GM18526 (cell line): ENCODE measurements around the gene SLC35F1.

Experiments
- POLR2A ChIP-seq: IDR thresholded peaks from 3 replicates; pipeline ENCODE4 v1.6.1; 2011; ENCODE audit not compliant: insufficient read length; ENCODE audit errors: extremely low read depth

The SLC35F1 gene

DNA sequence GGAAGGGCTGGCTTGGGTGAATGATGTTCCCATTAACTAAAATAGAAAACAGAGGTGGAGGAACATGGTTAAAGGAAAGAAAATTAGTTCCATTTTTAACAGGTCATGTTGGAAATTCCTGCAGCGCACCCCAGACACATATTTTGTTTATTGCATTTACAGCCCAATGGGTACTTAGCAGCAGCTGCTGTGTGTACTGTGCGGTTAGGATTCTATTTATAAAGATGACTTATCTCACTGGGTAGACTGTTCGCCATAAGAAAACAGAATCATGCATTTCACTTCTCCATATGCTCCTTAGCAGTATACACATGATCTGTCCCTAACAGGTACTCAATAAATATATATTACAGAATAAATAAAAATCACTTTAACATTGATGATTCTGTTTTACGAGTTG lies 135.8 kb downstream of the SLC35F1 start:
- TF ChIP-seq POLR2A = no peak

DNA sequence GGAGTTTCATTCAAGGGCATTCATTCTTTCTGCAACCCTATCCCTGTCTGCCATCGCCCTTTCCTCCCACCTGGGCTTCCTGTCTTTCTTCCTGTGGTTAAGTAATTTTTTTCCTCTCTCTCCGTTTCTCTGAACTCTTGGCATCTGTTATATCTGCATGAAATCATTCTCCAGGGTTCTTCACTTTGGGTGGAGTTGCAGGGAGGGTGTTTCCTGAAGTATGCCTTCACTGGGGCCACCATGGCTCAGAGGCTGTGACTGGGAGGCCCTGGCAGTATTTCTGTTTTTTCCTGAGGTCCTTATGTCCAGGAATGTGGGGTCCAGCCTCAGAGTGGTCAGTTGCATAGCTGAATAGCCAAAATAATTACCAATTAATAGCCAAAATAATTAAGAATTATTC lies 137.2 kb downstream of the SLC35F1 start:
- TF ChIP-seq POLR2A = no peak

DNA sequence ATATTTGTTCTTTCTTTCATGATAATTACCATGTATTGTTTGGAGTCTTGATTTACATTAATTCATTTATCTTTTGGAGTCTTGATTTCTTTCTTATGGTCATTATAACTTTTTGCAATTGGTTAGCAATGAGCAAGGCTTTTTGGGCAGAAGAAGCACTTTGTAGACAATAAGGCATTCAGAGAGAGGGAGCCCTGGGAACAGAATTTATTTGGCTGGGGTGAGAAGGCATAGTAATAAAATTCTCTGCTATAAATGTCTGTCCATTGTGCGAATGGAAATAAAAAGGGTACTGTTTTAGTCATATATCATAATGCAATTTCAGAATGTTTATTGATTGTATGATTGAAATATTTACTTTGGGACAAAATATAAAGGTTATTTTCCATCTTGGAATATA lies 147.0 kb downstream of the SLC35F1 start:
- no peak for TF ChIP-seq POLR2A

DNA sequence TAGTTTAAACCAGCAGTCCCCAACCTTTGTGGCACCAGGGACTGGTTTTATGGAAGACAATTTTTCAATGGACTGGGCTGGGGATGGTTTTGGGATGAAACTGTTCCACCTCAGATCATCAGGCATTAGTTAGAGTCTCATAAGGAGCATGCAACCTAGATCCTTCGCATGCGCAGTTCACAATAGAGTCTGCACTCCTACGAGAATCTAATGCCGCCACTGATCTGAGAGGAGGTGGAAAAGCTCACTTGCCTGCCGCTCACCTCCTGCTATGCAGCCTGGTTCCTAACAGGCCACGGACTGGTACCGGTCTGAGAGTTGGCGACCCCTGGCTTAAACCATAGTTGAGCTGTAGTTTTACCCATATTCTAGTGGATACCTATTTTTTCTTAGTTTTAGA lies 154.6 kb downstream of the SLC35F1 start:
- TF ChIP-seq POLR2A = no peak

DNA sequence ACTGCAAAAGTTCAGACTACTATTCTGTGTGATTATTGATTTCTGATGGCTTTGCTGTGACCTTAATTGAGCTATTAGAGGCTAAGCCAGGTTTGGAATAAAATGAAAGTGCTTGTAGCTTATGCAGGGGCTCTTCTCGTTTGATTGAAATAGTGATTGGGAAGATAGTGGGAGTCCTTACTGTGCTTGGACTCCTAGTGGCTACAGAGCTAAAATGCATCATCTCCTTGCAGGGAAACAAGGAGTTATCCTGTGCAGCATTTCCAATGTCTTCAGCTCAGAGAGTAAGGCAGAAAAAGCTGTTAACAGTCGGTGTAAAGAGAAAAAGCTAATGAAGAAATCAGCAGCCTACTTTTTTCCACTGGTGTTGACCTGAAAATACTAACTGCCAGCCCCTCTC lies 173.5 kb downstream of the SLC35F1 start:
- no peak for TF ChIP-seq POLR2A

DNA sequence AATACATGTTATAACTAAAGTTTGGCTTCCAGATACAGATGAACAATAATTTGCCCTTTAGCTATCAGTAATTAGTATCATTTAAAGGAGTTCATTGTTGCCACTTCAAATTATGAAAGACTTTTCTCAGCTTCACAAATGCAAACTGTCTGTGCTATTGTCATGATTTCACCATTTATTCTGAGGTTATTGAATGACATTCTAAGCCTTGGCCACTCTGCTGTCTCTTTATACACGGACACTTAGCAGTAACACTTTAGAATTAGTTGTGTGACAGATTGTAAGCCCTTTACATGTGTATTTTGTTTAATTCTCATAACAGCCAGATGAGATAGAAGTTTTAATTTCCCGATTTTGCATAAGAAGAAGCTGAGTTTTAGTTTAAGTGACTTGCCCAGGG lies 176.6 kb downstream of the SLC35F1 start:
- TF ChIP-seq POLR2A = no peak

DNA sequence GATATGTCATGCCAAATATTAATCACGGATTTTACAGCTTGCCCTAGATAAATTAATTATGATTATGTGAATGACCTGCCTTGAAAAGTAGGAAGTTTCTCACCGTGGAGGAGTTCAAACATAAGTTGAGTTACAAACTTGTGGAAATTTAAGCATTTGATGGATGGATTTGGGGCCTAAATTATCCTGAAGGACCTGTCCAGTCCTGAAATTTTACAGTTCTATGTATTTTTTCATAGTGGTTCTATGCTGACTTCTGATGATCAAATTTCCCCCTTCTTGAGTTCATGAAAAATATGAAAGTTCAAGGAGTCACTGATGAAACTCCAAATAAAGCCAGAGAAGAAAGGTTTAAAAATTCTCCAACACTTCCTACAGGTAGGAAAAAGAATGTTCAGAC lies 178.6 kb downstream of the SLC35F1 start:
- no peak for TF ChIP-seq POLR2A

DNA sequence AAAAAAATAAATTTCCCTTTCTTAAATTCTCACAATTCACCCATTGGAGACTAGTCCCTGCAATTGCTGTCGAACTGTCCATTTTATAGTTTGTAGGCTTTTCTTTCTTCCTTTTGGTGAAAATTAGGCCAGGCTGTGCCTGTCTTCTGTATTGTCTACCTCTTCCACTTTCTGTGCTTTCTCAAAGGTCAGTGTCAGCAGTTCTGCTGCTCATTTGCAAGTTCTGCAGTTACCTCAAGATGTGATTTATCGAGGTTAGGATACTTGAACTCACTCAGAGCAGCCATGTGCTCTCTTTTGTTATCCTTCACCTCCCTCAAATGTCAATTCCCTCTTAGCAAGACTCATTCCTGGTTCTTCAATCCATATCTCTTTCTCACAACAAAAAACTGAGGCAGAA lies 179.1 kb downstream of the SLC35F1 start:
- no peak for TF ChIP-seq POLR2A

DNA sequence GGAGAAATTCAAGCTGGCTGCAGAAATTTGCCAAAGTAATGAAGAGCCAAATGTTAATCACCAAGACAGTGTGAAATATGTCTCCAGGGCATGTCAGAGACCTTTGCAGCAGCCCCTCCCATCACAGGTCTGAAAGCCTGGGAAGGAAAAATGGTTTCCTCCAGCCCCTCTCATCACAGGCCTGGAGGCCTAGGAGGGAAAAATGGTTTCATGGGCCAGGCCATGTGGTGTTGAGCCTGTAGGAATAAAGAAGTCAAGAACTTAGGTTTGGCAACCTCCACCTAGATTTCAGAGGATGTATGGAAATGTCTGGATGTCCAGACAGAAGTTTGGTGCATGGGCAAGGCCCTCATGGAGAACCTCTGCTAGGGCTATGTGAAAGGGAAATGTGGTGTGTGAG lies 185.0 kb downstream of the SLC35F1 start:
- no peak for TF ChIP-seq POLR2A

DNA sequence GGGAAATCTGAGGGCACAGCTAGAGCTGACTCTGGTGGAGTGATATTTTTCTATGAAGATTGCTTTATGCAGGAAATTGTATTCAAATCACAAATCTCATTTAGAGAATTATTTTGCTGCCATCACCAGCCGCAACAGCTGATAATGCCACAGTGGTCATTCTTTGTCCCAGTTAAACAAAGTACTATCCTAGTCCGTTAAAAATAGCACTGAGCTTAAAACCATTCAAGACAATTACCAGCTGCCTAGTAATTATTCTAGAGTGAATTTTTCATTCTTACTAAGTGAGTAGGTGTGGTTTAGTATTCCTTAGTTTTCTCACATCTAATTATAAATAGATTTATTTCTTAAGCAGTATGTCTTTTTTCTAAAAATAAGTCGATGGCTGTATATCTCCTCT lies 190.5 kb downstream of the SLC35F1 start:
- no peak for TF ChIP-seq POLR2A

DNA sequence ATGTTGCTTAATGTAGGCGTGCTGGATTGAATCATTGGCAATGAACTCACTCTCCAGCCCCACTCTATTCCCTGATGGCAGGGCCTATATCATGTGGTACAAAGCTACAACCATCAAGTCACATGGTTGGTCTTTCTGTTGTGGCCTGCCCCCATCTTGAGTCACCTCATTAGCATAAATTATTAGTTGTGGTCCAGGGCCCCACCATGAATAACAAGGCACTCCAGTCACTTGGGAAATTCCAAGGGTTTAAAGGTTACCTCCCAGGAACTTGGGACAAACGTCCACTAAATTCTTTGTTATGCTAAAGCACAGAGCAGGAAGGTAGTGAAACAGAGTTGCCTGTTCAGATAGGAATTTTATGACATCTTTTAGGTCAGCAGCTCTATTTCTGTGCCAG lies 193.7 kb downstream of the SLC35F1 start:
- TF ChIP-seq POLR2A = no peak

DNA sequence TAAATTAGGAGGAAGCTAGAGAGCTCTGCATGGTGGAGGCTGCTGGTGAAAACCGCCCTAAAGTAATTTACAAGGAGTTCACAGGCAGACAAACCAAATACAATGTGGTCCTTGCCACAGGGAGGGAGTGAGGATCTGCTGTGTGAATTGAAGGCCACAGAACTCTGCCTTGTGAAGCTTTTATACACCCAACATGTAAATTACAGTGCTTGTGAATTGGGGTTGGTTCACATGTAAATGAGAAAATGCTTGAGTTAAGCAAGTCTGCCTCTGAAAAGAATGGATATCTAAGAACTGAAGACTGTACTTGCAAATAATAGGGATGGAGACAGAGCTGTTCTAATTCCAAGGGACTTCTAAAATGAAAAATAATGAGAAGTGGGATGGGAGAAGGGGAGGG lies 194.2 kb downstream of the SLC35F1 start:
- no peak for TF ChIP-seq POLR2A

DNA sequence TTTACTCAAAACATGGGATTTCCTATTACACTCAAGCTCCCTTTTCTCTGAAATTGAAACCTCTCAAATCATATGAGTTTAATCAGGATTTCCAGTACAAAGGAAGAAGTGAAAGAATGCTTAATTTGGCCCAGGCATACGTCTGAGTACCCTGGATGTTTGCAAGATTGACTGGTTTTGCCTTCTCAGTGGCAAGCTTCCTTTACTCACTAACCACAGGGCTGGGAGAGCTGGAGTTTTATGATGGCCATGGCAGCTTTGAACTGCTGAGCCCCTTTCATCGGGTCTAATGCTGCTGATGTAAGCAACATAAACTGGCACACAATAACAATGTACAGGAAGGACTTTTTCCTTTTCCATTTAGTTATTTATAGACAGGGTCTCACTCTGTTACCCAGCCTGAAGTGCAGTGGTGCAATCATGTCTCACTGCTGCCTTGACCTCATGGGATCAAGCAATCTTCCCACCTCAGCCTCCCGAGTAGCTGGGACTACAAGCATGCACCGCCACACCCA lies 194.8 kb downstream of the SLC35F1 start:
- no peak for TF ChIP-seq POLR2A

DNA sequence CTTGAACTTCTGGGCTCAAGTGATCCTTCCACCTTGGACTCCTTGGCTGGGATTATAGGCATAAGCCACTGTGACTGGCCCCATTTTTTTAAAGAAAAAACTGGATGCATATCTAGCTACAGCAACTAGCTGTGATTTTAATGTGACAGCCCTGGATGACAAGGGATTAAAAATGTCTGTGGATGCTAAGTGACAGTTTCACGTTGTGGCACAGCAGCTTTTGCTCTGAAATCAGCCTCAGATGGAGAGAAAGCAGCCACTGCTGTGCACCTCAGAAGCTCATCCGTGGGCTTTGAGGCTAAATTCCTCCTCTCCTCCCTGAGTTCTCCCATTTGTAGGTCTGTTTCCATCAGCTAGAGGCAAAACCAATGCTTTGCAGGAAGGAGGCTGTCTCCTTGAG lies 195.3 kb downstream of the SLC35F1 start:
- no peak for TF ChIP-seq POLR2A

DNA sequence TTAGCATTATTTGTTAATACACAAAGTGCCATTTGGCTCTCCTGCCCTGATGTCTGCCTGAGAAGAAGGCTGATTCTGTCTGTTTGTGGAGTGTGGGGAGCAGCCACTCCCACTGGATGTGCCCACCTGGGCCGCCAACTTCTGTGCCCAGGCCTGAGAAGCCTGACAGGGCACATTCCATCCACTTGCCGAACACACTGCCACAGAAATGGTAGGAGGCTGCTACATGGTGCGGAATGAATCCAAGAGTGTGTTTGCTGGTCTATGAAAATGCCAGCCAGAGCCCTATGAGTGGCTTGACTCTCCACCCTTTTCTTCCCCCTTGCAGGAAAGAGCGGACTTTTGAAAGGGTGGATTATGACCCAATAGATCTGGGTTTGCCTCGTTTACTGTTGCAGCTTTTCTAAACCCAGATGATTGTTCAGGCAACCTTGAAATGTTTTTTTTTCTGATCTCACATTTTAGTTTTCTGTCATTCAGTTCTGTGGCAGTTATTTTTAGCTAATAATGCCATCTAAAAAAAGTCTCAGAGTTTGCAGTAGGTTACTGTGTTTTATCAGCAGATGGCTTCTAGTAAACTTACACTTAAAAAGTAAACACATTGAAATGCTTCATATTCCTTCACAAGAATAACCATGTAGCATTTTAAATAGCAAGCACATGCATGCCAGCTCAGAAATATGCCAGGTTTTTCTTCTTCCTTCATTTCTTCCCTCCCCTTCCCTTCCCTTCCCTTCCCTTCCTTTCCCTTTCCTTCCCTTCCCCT lies 196.5 kb downstream of the SLC35F1 start:
- TF ChIP-seq POLR2A = no peak

DNA sequence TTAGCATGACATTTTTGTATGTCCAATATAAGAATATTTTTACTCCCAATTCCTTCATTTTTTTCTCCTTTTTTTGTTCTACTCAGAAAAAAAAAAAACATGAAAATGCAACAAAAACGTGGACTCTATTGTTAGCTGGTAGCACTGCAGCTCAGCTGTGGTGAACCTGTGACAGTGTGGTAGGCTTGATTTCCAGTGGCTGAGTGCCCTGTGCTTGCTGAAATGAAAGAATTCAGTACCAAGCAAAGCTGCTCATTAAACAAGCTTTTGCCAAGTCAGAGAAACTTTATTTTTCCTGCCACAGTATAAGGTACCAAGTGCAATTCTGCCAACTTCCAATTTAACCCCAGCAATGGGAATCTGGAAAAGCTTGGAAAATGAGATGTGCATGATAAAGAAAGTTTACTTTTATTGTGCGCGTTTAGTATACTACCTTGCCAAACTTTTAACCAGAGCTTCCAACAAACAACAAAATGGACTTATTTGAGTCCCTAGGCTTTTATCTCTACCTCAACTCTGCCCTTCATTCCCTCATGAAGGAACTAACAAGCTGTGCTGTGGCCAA lies 215.2 kb downstream of the SLC35F1 start:
- no peak for TF ChIP-seq POLR2A

DNA sequence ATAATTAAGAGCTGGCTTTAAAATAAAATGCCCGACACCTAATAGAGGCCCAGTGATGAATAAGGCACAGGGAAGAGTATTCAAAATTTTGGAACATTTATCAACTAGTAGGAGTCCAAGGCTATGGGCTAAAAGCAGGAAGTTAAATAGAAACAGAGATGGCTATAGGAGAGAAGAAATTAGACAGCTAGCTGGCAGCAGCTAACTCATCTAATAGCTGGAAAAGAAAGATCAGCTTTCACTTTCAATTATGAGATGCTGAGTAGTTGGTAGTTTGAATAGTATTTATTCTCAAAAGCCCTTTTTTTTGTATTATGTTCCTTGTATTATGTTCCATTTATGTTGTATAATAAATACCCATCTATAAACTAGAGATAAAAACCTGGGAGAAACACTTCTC lies 215.7 kb downstream of the SLC35F1 start:
- TF ChIP-seq POLR2A = no peak
